HepG2 (cell line): ENCODE data around the gene GP1BA. TPM values are rescaled to one million over a fixed set of nuclear protein-coding genes. Genes with fewer than 3 reads are reported as not detected.

ENCODE experiments used
- CAMTA2 ChIP-seq: sonication (generic); formaldehyde crosslinking; IDR thresholded peaks from 2 replicates; pipeline ENCODE4 v1.4.0; 2020; ENCODE audit warnings: mild to moderate bottlenecking, missing genetic modification reagents, borderline replicate concordance
- GPN1 ChIP-seq: sonication (generic); formaldehyde crosslinking; IDR thresholded peaks from 2 replicates; pipeline ENCODE4 v1.5.1; 2020; ENCODE audit warnings: missing genetic modification reagents, borderline replicate concordance
- MEF2D ChIP-seq: sonication (generic); formaldehyde crosslinking; IDR thresholded peaks from 2 replicates; pipeline ENCODE4 v1.5.1; 2020; ENCODE audit warnings: mild to moderate bottlenecking, missing genetic modification reagents
- NFIB ChIP-seq: sonication (generic); formaldehyde crosslinking; IDR thresholded peaks from 2 replicates; pipeline ENCODE4 v1.9.0; 2021; ENCODE audit warnings: missing genetic modification reagents, mild to moderate bottlenecking, borderline replicate concordance
- POLR2G ChIP-seq: fragments of 200-400 bp; formaldehyde crosslinking; IDR thresholded peaks from 2 replicates; pipeline ENCODE4 v1.6.1; 2018; ENCODE audit warnings: mild to moderate bottlenecking, low read depth, low read length, moderate library complexity
- RBM22 ChIP-seq: fragments of 200-400 bp; formaldehyde crosslinking; optimal IDR thresholded peaks from 2 replicates; pipeline ENCODE3; 2017; ENCODE audit warnings: mild to moderate bottlenecking, low read length, moderate library complexity
- ZNF24 ChIP-seq: fragments of 450-650 bp; IDR thresholded peaks from 2 replicates; pipeline ENCODE4 v1.6.1; 2017; ENCODE audit warnings: antibody characterized with exemption, mild to moderate bottlenecking
- polyA plus RNA-seq, 8 experiments: library from polyadenylated mRNA; depleted of rRNA in 3 of 8; stranded (reverse) in 7 of 8; unstranded in 1 of 8; fragments of >200 nt; fragmentation: Illumina TruSeq in 4 of 8; extraction: Trizol in 4 of 8; gene quantifications; 2 replicates each; pipeline versions ENCODE4 v1.2.1 to v1.2.3, GENCODE V29; 2011 to 2016; ENCODE audit warnings: low read depth in 4 of 8, missing spikeins in 1 of 8, mixed read lengths in 1 of 8; ENCODE audit not compliant: insufficient read depth in 1 of 8
- total RNA-seq, 5 experiments: library from RNA; depleted of rRNA; stranded (reverse); fragments of >200 nt; fragmentation: Illumina TruSeq; extraction: Trizol; gene quantifications; 2 replicates each; pipeline ENCODE4 v1.2.3, GENCODE V29; 2016; ENCODE audit warnings: low read depth in 1 of 5
- TF ChIP-seq, protein P1 (sequence below): sonication (generic); formaldehyde crosslinking; IDR thresholded peaks from 2 replicates; pipeline ENCODE4 v1.4.0; 2020; ENCODE audit warnings: low read depth, mild to moderate bottlenecking, missing genetic modification reagents
- TF ChIP-seq, protein P2 (sequence below): sonication (generic); formaldehyde crosslinking; IDR thresholded peaks from 2 replicates; pipeline ENCODE4 v1.4.0; 2020; ENCODE audit warnings: missing genetic modification reagents

Gene GP1BA
- total and polyA plus RNA-seq, 2 of the 13 experiments (the other 11 are each of a cell fraction or from before 2014, with no cell fraction given), result not detected

DNA sequence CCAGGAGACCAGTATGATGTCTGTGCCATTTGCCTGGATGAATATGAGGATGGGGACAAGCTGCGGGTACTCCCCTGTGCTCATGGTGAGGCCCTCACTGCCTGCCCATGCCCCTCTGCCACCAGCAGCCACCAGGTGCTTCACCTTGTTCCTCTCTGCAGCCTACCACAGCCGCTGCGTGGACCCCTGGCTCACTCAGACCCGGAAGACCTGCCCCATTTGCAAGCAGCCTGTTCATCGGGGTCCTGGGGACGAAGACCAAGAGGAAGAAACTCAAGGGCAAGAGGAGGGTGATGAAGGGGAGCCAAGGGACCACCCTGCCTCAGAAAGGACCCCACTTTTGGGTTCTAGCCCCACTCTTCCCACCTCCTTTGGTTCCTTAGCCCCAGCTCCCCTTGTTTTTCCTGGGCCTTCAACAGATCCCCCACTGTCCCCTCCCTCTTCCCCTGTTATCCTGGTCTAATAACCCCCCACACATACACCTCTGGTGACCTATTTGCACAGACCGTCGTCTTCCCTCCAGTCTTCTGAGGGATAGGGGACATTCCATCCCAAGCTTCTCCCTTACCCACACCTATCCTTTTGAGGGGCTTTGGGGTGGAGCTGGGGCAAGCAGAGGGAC, 12.6 kb downstream of the GP1BA start (continued):
- TF ChIP-seq CAMTA2 (CRISPR knock-in tag) (no peak), GPN1 (CRISPR knock-in tag) (no peak), MEF2D (CRISPR knock-in tag) (0 out of 2 replicates have a peak, but pooled peaks have one; percentile 18), POLR2G (peak; percentile 75), NFIB (CRISPR knock-in tag) (no peak), RBM22 (peak; percentile 7), ZNF24 (no peak)
- TF ChIP-seq, protein P1, sequence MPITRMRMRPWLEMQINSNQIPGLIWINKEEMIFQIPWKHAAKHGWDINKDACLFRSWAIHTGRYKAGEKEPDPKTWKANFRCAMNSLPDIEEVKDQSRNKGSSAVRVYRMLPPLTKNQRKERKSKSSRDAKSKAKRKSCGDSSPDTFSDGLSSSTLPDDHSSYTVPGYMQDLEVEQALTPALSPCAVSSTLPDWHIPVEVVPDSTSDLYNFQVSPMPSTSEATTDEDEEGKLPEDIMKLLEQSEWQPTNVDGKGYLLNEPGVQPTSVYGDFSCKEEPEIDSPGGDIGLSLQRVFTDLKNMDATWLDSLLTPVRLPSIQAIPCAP (CRISPR knock-in tag), result no peak
- TF ChIP-seq, protein P2, sequence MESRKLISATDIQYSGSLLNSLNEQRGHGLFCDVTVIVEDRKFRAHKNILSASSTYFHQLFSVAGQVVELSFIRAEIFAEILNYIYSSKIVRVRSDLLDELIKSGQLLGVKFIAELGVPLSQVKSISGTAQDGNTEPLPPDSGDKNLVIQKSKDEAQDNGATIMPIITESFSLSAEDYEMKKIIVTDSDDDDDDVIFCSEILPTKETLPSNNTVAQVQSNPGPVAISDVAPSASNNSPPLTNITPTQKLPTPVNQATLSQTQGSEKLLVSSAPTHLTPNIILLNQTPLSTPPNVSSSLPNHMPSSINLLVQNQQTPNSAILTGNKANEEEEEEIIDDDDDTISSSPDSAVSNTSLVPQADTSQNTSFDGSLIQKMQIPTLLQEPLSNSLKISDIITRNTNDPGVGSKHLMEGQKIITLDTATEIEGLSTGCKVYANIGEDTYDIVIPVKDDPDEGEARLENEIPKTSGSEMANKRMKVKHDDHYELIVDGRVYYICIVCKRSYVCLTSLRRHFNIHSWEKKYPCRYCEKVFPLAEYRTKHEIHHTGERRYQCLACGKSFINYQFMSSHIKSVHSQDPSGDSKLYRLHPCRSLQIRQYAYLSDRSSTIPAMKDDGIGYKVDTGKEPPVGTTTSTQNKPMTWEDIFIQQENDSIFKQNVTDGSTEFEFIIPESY (CRISPR knock-in tag), result no peak
